ENCODE data around the gene TRAF1. TPM values are rescaled to one million over a fixed set of nuclear protein-coding genes. Genes with fewer than 3 reads are reported as not detected.

TRAF1 gene
- total RNA-seq, 1 experiment from 2014 or later: 4.7 TPM

- CTCF ChIA-PET: no interaction called here
- no peak overlapping the region for H3K27ac ChIP-seq (ENCODE audit: low read length)
- TF ChIP-seq TCF7L2 (IDR thresholded peaks at IDR 0.05; ENCODE audit: low read depth, low read length) (no peak), POLR2AphosphoS5 (IDR thresholded peaks at IDR 0.05; ENCODE audit: low read depth, low read length) (no peak), REST (IDR thresholded peaks at IDR 0.05; ENCODE audit: insufficient read depth in 1 of 2, low read depth in 2 of 2, low read length in 1 of 2) (no peak), SIN3A (IDR thresholded peaks at IDR 0.05; ENCODE audit: borderline replicate concordance, insufficient read depth, low read depth, low read length) (no peak), CTCF (IDR thresholded peaks at IDR 0.05) (no peak)
- POLR2A ChIA-PET: no interaction called here
- no peaks in the 10 kb centered on the region for H3K9me3 ChIP-seq (ENCODE audit: control insufficient read depth, insufficient read depth, low read depth, low read length)
- BruUV-seq (replicated peaks): no TSS peak
- no peaks in the 10 kb centered on the region for H3K27me3 ChIP-seq (ENCODE audit: control insufficient read depth, insufficient read depth, low read length)
- DNase-seq (ENCODE audit: low read depth, low spot score) (no peak), ATAC-seq (no peak)
- in situ Hi-C loops (cut with HindIII; ENCODE audit: low pct_unique_long_range_greater_than_20kb, low sequenced_read_pairs): no loop called here
- H3K4me3 ChIP-seq (ENCODE audit: low read depth in 2 of 2, low read length in 2 of 2): no peak overlapping the region
- no peaks in the 10 kb centered on the region for H3K36me3 ChIP-seq (ENCODE audit: control insufficient read depth, insufficient read depth, low read length)
- H3K4me1 ChIP-seq (ENCODE audit: control insufficient read depth, insufficient read depth, low read length): no peaks in the 10 kb centered on the region
- intact Hi-C loops (cut with micrococcal nuclease; ENCODE audit: unreplicated experiment): no loop called here
Observed at GRCh38 chr9:120856700-120857099, 69.9 kb downstream of the TRAF1 start.

DNA sequence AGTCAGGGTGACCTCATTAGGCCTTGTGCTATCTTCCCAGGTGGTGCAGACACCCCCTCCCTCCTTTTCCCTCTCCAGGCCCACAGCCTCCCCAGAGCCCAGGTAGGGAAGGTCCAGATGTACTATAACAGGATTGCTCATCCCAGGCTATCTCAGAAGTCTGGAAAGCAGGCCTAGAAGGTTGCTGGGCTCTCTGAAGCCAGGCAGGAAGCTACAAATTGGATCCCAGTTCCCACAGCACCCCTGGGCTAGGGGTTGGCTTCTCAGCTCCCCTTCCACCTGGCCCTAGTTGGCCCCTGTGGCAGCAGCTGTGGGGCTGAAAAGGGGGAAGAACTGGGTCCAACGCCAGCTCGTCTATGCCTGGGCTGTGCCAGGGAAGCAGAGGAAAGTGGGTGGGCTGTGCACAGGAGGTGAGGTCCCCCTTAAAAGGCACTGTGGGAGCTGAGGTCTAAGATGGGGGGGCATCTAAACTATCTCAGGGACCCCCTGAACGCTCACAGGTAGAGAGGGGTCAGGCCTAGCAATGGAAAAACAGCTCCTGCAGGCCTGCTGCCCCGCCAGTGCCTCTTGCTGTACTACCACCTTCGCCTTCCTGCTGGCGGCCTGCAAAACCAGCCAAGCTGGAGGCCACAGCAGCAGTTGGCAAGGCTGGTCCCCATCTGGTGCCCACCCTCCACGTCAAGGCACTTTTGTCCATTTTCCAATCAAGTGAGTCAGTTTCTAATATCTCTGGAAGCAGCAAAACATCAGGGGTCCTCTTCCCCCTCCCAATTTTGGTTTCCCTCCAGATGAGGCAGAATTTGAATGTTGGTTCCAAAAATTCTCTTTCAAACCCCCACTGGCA, 70.5 kb downstream of the TRAF1 start:
- ATAC-seq (no peak), DNase-seq (ENCODE audit: low read depth, low spot score) (no peak)
- TF ChIP-seq SIN3A (IDR thresholded peaks at IDR 0.05; ENCODE audit: borderline replicate concordance, insufficient read depth, low read depth, low read length) (no peak), POLR2AphosphoS5 (IDR thresholded peaks at IDR 0.05; ENCODE audit: low read depth, low read length) (no peak), REST (IDR thresholded peaks at IDR 0.05; ENCODE audit: insufficient read depth in 1 of 2, low read depth in 2 of 2, low read length in 1 of 2) (no peak), TCF7L2 (IDR thresholded peaks at IDR 0.05; ENCODE audit: low read depth, low read length) (no peak), CTCF (IDR thresholded peaks at IDR 0.05) (no peak)
- CTCF ChIA-PET: no interaction called here
- POLR2A ChIA-PET: no interaction called here
- no peaks in the 10 kb centered on the region for H3K9me3 ChIP-seq (ENCODE audit: control insufficient read depth, insufficient read depth, low read depth, low read length)
- no peak overlapping the region for H3K27ac ChIP-seq (ENCODE audit: low read length)
- no peaks in the 10 kb centered on the region for H3K27me3 ChIP-seq (ENCODE audit: control insufficient read depth, insufficient read depth, low read length)
- BruUV-seq (replicated peaks): no TSS peak
- in situ Hi-C loops (cut with HindIII; ENCODE audit: low pct_unique_long_range_greater_than_20kb, low sequenced_read_pairs): no loop called here
- no peak overlapping the region for H3K4me3 ChIP-seq (ENCODE audit: low read depth in 2 of 2, low read length in 2 of 2)
- no peaks in the 10 kb centered on the region for H3K36me3 ChIP-seq (ENCODE audit: control insufficient read depth, insufficient read depth, low read length)
- intact Hi-C loops (cut with micrococcal nuclease; ENCODE audit: unreplicated experiment): no loop called here
- no peaks in the 10 kb centered on the region for H3K4me1 ChIP-seq (ENCODE audit: control insufficient read depth, insufficient read depth, low read length)

Data from Panc1 (cell line).